Spinal cord (tissue), 10 donors: ENCODE data around the gene ST14. TPM values are rescaled to one million over a fixed set of nuclear protein-coding genes. Genes with fewer than 3 reads are reported as not detected.

Experiments used
- DNase-seq, 6 donors: peaks; one replicate each; pipeline versions ENCODE4 v3.0.0 to v3.0.0-alpha.2; 2013 to 2015; ENCODE audit warnings: low spot score in 6 of 6, low read depth in 4 of 6
- H3K27ac ChIP-seq: one replicate; pipeline ENCODE4 v1.5.1; 2013; ENCODE audit warnings: low read depth, low read length, control low read depth
- H3K27me3 ChIP-seq: one replicate; pipeline ENCODE4 v1.6.1; 2013; ENCODE audit warnings: low read length; ENCODE audit not compliant: control insufficient read depth, insufficient read depth
- H3K36me3 ChIP-seq: one replicate; pipeline ENCODE4 v1.6.1; 2013; ENCODE audit warnings: low read length; ENCODE audit not compliant: control insufficient read depth, insufficient read depth
- H3K4me1 ChIP-seq: one replicate; pipeline ENCODE4 v1.6.1; 2013; ENCODE audit warnings: low read length; ENCODE audit not compliant: control insufficient read depth, insufficient read depth
- H3K4me3 ChIP-seq: one replicate; pipeline ENCODE4 v1.5.1; 2013; ENCODE audit warnings: low read depth, low read length, control low read depth
- H3K9me3 ChIP-seq: one replicate; pipeline ENCODE4 v1.6.1; 2013; ENCODE audit warnings: low read length; ENCODE audit not compliant: control insufficient read depth, insufficient read depth
- WGBS: methylation state at CpG from one replicate; pipeline ENCODE4 v1.1.5; 2013; ENCODE audit warnings: missing lambda C conversion rate; ENCODE audit not compliant: insufficient coverage; 5-methylcytosine and 5-hydroxymethylcytosine counted together
- polyA plus RNA-seq, 2 donors: library from polyadenylated mRNA; unstranded; fragments of 120-200 nt; gene quantifications; one replicate each; pipeline ENCODE4 v1.2.1, GENCODE V29; 2013; ENCODE audit not compliant: insufficient read length in 2 of 2
- total RNA-seq, 2 donors: library from RNA; depleted of rRNA in 1 of 2; stranded (reverse); fragments of 120-200 nt in 1 of 2; fragments of >200 nt in 1 of 2; gene quantifications; one replicate each; pipeline versions ENCODE4 v1.2.3 to v1.2.4, GENCODE V29; 2013 to 2014
- donor health status: healthy.

Gene ST14
- total and polyA plus RNA-seq, 4 donors = 0.89 to 2.8 (median 1.3) TPM

GRCh38 chr11:130131961-130132850, 27.4 kb upstream of the ST14 start:
- DNase-seq = peak in 5 of 6 donors; percentile 24 to 88 (median 36)
- H3K36me3 ChIP-seq = peaks cover 56% of the 10 kb centered on the region

DNA sequence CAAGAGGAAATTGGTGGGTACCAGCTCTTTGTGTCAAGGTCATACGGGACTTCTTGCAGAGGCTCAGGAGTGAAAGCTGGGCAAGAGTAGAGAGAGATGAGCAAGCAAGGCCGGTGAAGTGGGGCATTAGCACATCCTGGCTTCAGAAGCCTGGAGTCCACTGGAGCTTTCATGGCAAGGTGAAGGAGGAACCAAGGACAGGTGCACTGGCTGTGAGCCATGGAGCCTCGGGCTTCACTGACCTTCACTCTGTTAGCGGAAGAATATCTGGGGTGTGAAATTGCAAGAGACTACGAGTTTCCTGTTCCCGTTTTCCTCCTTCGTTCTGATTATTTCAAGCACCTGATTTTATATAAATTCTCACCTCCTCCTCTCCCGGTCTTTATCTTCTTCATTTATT, 25.9 kb upstream of the ST14 start:
- no peak for DNase-seq

More at GRCh38 chr11:130131961-130132850, 27.4 kb upstream of the ST14 start:
- Histone ChIP-seq H3K27ac (no peak overlapping the region), H3K4me3 (no peak overlapping the region), H3K27me3 (no peaks in the 10 kb centered on the region), H3K9me3 (no peaks in the 10 kb centered on the region), H3K4me1 (peaks cover 3% of the 10 kb centered on the region)
- WGBS = 67% methylated on average over 1 of the region's 9 CpGs

DNA sequence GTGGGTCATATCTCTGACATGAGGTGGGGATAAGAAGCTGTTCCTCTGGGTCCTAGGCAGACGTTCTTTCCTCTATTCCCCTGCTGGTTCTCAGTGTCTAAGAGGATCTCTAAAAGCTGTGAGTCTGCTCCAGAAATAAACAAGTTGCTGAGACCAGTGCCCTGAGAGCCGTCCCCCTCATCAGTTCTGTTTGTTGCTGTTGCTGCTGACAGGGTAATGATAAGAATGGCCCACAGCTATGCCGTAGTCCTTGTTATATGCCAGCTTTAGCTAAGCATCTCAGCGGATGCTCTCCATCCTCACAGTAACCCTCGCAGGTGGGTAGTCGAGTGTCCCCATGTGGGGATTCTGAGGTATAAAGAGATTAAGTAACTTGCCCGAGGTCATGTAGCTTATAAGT, 23.5 kb upstream of the ST14 start:
- no peaks in the 10 kb centered on the region for H3K27me3 ChIP-seq
- no peak overlapping the region for H3K4me3 ChIP-seq
- 87% methylated on average over 7 of the region's 7 CpGs for WGBS
- no peak for DNase-seq
- no peak overlapping the region for H3K27ac ChIP-seq
- peaks cover 46% of the 10 kb centered on the region for H3K36me3 ChIP-seq
- H3K9me3 ChIP-seq = no peaks in the 10 kb centered on the region
- H3K4me1 ChIP-seq = no peaks in the 10 kb centered on the region

More for the DNA sequence above, 25.9 kb upstream of the ST14 start:
- H3K9me3 ChIP-seq = no peaks in the 10 kb centered on the region
- no peak overlapping the region for H3K4me3 ChIP-seq
- H3K36me3 ChIP-seq = peaks cover 53% of the 10 kb centered on the region
- peaks cover 3% of the 10 kb centered on the region for H3K4me1 ChIP-seq
- WGBS = 99% methylated on average over 5 of the region's 8 CpGs
- H3K27me3 ChIP-seq = no peaks in the 10 kb centered on the region
- H3K27ac ChIP-seq = no peak overlapping the region

GRCh38 chr11:130137999-130138398, 21.6 kb upstream of the ST14 start:
- Histone ChIP-seq H3K27ac (no peak overlapping the region), H3K4me1 (no peaks in the 10 kb centered on the region), H3K9me3 (no peaks in the 10 kb centered on the region), H3K27me3 (no peaks in the 10 kb centered on the region), H3K4me3 (no peak overlapping the region), H3K36me3 (peaks cover 55% of the 10 kb centered on the region)
- DNase-seq = no peak
- WGBS = 78% methylated on average over 5 of the region's 9 CpGs

DNA sequence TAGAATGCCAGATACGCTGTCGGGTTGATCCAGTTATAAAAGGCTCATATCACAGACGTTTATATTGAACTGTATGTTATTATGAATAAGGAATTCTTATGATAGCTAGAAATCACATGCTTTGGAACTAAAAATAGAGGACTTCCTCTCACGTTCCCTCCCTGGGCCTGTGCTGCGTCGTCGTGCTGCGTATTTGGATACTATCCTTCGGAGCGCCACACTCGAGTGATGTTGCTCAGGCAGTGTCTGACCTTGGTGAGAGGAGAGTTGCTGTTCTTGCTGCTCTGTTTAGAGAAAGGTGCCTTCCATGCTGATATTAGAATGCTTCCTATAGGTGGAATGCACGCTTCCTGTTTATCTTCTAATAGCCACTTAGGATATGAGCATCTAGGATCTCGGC, 20.2 kb upstream of the ST14 start:
- Histone ChIP-seq H3K4me1 (no peaks in the 10 kb centered on the region), H3K27me3 (no peaks in the 10 kb centered on the region), H3K9me3 (no peaks in the 10 kb centered on the region), H3K27ac (no peak overlapping the region), H3K36me3 (peaks cover 53% of the 10 kb centered on the region), H3K4me3 (no peak overlapping the region)
- 100% methylated on average over 3 of the region's 13 CpGs for WGBS
- DNase-seq = no peak

- Histone ChIP-seq H3K4me3 (no peak overlapping the region), H3K27ac (no peak overlapping the region), H3K27me3 (no peaks in the 10 kb centered on the region), H3K9me3 (no peaks in the 10 kb centered on the region), H3K36me3 (peaks cover 44% of the 10 kb centered on the region), H3K4me1 (peaks cover 17% of the 10 kb centered on the region)
- 93% methylated on average over 17 of the region's 19 CpGs for WGBS
- DNase-seq = no peak
These were observed 17.8 kb upstream of the ST14 start for GRCh38 chr11:130141561-130142341.

GRCh38 chr11:130144141-130144540, 15.4 kb upstream of the ST14 start:
- 51% methylated on average over 7 of the region's 10 CpGs for whole genome bisulfite sequencing
- peaks cover 17% of the 10 kb centered on the region for H3K4me1 ChIP-seq
- peak in 1 of 6 donors; percentile 11 for DNase-seq
- H3K27ac ChIP-seq = peak overlapping the region; percentile 35
- H3K36me3 ChIP-seq = peaks cover 53% of the 10 kb centered on the region
- no peak overlapping the region for H3K4me3 ChIP-seq
- H3K27me3 ChIP-seq = no peaks in the 10 kb centered on the region
- no peaks in the 10 kb centered on the region for H3K9me3 ChIP-seq

DNA sequence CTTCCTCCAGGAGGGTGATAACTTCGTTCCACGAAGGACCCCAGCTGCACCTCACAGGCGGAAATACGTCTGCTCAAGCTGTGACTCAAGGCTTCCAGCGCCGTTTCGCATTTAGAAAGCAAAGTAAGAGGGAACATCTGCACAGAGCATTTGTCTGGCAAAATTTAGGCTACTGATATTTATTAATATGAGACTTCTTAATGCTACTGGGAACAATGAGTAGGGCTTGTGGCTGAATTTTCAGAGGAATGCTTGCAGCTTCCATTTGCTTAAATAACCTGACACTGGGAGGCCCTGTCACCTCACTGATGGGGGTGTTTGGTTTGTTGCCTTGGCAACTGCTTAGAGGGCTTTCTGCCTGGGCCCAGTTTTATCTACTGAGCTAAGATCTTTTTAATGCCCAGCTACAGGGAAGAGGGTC, 14.7 kb upstream of the ST14 start:
- peaks cover 17% of the 10 kb centered on the region for H3K4me1 ChIP-seq
- no peak overlapping the region for H3K4me3 ChIP-seq
- peak in 5 of 6 donors; percentile 19 to 78 (median 27) for DNase-seq
- no peaks in the 10 kb centered on the region for H3K9me3 ChIP-seq
- peak overlapping the region; percentile 35 for H3K27ac ChIP-seq
- H3K36me3 ChIP-seq = peaks cover 54% of the 10 kb centered on the region
- 18% methylated on average over 4 of the region's 7 CpGs for WGBS
- no peaks in the 10 kb centered on the region for H3K27me3 ChIP-seq

- H3K36me3 ChIP-seq = peaks cover 51% of the 10 kb centered on the region
- no peaks in the 10 kb centered on the region for H3K27me3 ChIP-seq
- no peaks in the 10 kb centered on the region for H3K9me3 ChIP-seq
- H3K4me3 ChIP-seq = no peak overlapping the region
- DNase-seq = no peak
- WGBS = 100% methylated on average over 1 of the region's 3 CpGs
- H3K4me1 ChIP-seq = peaks cover 17% of the 10 kb centered on the region
- peak overlapping the region; percentile 35 for H3K27ac ChIP-seq
These were observed 14.2 kb upstream of the ST14 start for GRCh38 chr11:130145311-130145812.
